Measurements from ENCODE around the gene CFAP77. TPM values are rescaled to one million over a fixed set of nuclear protein-coding genes. Genes with fewer than 3 reads are reported as not detected.

Gene CFAP77
- total and polyA plus RNA-seq, 2 of the 4 experiments (the other 2 are of a cell fraction) = not detected

DNA sequence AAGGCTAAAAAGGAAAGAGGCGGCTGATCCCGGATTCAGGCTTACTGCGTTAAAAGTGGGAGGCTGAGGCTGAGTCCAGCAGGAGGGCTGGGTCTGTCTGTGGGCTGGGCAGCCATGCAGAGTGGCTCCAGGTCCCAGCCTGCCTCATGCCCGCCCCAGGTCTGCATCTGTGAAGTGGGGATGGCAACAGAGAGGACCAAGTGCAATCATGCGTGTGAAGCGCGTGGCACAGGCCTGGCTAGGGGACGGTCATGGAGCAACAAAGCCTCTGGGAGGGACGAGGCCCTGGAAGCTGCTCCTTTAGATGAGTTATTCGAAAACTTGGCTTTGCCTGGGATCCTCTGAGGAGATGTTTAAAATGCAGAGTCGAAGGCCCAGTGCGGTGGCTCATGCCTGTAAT lies 142.0 kb downstream of the CFAP77 start:
- H4K91ac ChIP-seq (ENCODE audit: insufficient read depth, low read depth, low read length) = no peak overlapping the region
- H3K18ac ChIP-seq (ENCODE audit: low read depth, low read length) = no peak overlapping the region
- ChIA-PET POLR2A (ENCODE audit: unreplicated experiment) (no interaction called here), CTCF (no interaction called here)
- H3K36me3 ChIP-seq (ENCODE audit: control insufficient read depth, insufficient read depth, low read length) = no peaks in the 10 kb centered on the region
- 80% methylated on average over 1 of the region's 12 CpGs; no CpG with 5 or more reads in 1 of the 2 experiments for WGBS, 2 experiments (ENCODE audit: extremely low coverage in 2 of 2, insufficient read length in 1 of 2)
- in situ Hi-C loops (cut with MboI; ENCODE audit: low sequenced_read_pairs) (no loop called here), intact Hi-C loops (cut with micrococcal nuclease) (no loop called here), dilution Hi-C loops (cut with HindIII; ENCODE audit: low sequenced_read_pairs, unreplicated experiment) (no loop called here)
- no peak overlapping the region for H3K4me3 ChIP-seq (ENCODE audit: insufficient read depth, low read depth, low read length)
- ATAC-seq (ENCODE audit: low read depth) (no peak), DNase-seq (no peak)
- H2BK20ac ChIP-seq (ENCODE audit: low read depth, low read length) = no peak overlapping the region
- no peaks in the 10 kb centered on the region for H3K79me1 ChIP-seq (ENCODE audit: low read depth in 1 of 2, low read length in 2 of 2)
- no peak for TF ChIP-seq RFX5 (IDR thresholded peaks at IDR 0.05; ENCODE audit: low read depth, low read length)
- TF ChIP-seq RCOR1 (IDR thresholded peaks at IDR 0.05; ENCODE audit: insufficient replicate concordance, low read length) = no peak
- no peak for TF ChIP-seq BHLHE40 (IDR thresholded peaks at IDR 0.05; ENCODE audit: low read depth, low read length)
- no peak for TF ChIP-seq CHD1 (IDR thresholded peaks at IDR 0.05; ENCODE audit: low read depth, low read length)
- no peak for TF ChIP-seq POLR2A (IDR thresholded peaks at IDR 0.05; ENCODE audit: low read depth, low read length)
- TF ChIP-seq FOS (IDR thresholded peaks at IDR 0.05; ENCODE audit: low read depth, low read length) = no peak
- no peak for TF ChIP-seq NFE2L2 (IDR thresholded peaks at IDR 0.05; ENCODE audit: low read depth, low read length)
- TF ChIP-seq, protein P1, sequence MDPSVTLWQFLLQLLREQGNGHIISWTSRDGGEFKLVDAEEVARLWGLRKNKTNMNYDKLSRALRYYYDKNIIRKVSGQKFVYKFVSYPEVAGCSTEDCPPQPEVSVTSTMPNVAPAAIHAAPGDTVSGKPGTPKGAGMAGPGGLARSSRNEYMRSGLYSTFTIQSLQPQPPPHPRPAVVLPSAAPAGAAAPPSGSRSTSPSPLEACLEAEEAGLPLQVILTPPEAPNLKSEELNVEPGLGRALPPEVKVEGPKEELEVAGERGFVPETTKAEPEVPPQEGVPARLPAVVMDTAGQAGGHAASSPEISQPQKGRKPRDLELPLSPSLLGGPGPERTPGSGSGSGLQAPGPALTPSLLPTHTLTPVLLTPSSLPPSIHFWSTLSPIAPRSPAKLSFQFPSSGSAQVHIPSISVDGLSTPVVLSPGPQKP (IDR thresholded peaks at IDR 0.05; ENCODE audit: borderline replicate concordance, low read depth, low read length) = no peak
- no peak overlapping the region for H2AK5ac ChIP-seq (ENCODE audit: low read depth, low read length)
- H3K9me3 ChIP-seq (ENCODE audit: control insufficient read depth, insufficient read depth, low read length) = peaks cover 3% of the 10 kb centered on the region
- H2AK9ac ChIP-seq (replicated peaks; ENCODE audit: low read depth, low read length, poor library complexity) = no peak overlapping the region
- no peak overlapping the region for H3K56ac ChIP-seq (ENCODE audit: extremely low read depth, insufficient read depth, low read length)
- H4K8ac ChIP-seq (ENCODE audit: low read depth in 2 of 2, low read length in 2 of 2) = no peak overlapping the region
- no peaks in the 10 kb centered on the region for H3K4me1 ChIP-seq (ENCODE audit: control insufficient read depth, insufficient read depth, low read length)
- H2AFZ ChIP-seq (replicated peaks; ENCODE audit: low read length, poor library complexity) = no peak overlapping the region
- H3K23ac ChIP-seq (ENCODE audit: low read depth, low read length) = no peak overlapping the region
- no peaks in the 10 kb centered on the region for H3K9me1 ChIP-seq (ENCODE audit: insufficient read depth, low read length)
- no peak overlapping the region for H3K9ac ChIP-seq (ENCODE audit: low read depth, low read length)
- peaks cover 36% of the 10 kb centered on the region for H3K27me3 ChIP-seq (ENCODE audit: control insufficient read depth, insufficient read depth, low read length)
- H3K14ac ChIP-seq (replicated peaks; ENCODE audit: low read depth, low read length) = no peak overlapping the region
- H2BK120ac ChIP-seq (ENCODE audit: low read depth, low read length) = no peak overlapping the region
- H3K4me2 ChIP-seq (ENCODE audit: low read depth, low read length) = no peak overlapping the region
- H2BK15ac ChIP-seq (ENCODE audit: low read depth, low read length) = no peak overlapping the region
- no peaks in the 10 kb centered on the region for H4K20me1 ChIP-seq (ENCODE audit: insufficient read depth, low read length)
- no TSS peak for BruUV-seq (replicated peaks)
- H3K27ac ChIP-seq (ENCODE audit: insufficient read depth, low read length) = no peak overlapping the region
- H2BK5ac ChIP-seq (ENCODE audit: low read depth, low read length, poor library complexity, severe bottlenecking) = no peak overlapping the region
- no peak overlapping the region for H3K4ac ChIP-seq (ENCODE audit: low read depth, low read length)
- no peak overlapping the region for H4K5ac ChIP-seq (ENCODE audit: low read depth, low read length)
